IPS-NIHi7 (cell line): ENCODE results near the gene CDK4.

Experiments
- DNase-seq: peaks from one replicate; pipeline ENCODE4 v3.0.0; 2012; ENCODE audit warnings: mixed read lengths; ENCODE audit errors: extremely low spot score

The CDK4 gene

GRCh38 chr12:57700317-57700716 lies 51.8 kb downstream of the CDK4 start:
- no peak for DNase-seq

GRCh38 chr12:57698414-57698813 lies 53.7 kb downstream of the CDK4 start:
- no peak for DNase-seq
